Heart right ventricle (tissue), 16 donors: Measurements from ENCODE around the gene KCNIP1. TPM values are rescaled to one million over a fixed set of nuclear protein-coding genes. Genes with fewer than 3 reads are reported as not detected.

Source experiments
- ATAC-seq, 8 donors: fragments of 200-7000 bp; cut with Tn5 transposase; one replicate each; pipeline ENCODE4 v1.9.1; 2020; ENCODE audit warnings: mild to moderate bottlenecking in 8 of 8, moderate library complexity in 8 of 8, moderate number of reproducible peaks in 1 of 8
- DNase-seq, 2 donors: peaks; one replicate each; pipeline ENCODE4 v3.0.0-alpha.2; 2020
- H3K27ac ChIP-seq, 10 donors: fragments of 200-600 bp; sonication (generic) in 2 of 10; one replicate each; pipeline versions ENCODE4 v1.5.0 to v1.8.0; 2020 to 2022; ENCODE audit warnings: mild to moderate bottlenecking in 3 of 10
- H3K27me3 ChIP-seq, 7 donors: fragments of 200-600 bp; one replicate each; pipeline ENCODE4 v1.8.0; 2021 to 2022; ENCODE audit warnings: mild to moderate bottlenecking in 2 of 7
- H3K36me3 ChIP-seq, 9 donors: fragments of 200-600 bp; sonication (generic) in 1 of 9; one replicate each; pipeline versions ENCODE4 v1.5.0 to v1.8.0; 2020 to 2022; ENCODE audit warnings: mild to moderate bottlenecking in 2 of 9
- H3K4me1 ChIP-seq, 9 donors: fragments of 200-600 bp; sonication (generic) in 1 of 9; one replicate each; pipeline versions ENCODE4 v1.5.0 to v1.8.0; 2020 to 2022; ENCODE audit warnings: mild to moderate bottlenecking in 4 of 9
- H3K4me3 ChIP-seq, 10 donors: fragments of 200-600 bp; sonication (generic) in 2 of 10; one replicate each; pipeline versions ENCODE4 v1.5.0 to v1.8.0; 2020 to 2022; ENCODE audit warnings: mild to moderate bottlenecking in 7 of 10, moderate library complexity in 2 of 10
- H3K9me3 ChIP-seq, 11 donors: fragments of 200-600 bp in 10 of 11; sonication (generic) in 2 of 11; one replicate each; pipeline versions ENCODE4 v1.5.0 to v1.8.0; 2013 to 2022; ENCODE audit warnings: mild to moderate bottlenecking in 2 of 11, control low read depth in 1 of 11, moderate library complexity in 1 of 11
- WGBS, 2 donors: extraction: QIAGEN DNeasy Blood & Tissue Kit; methylation state at CpG; one replicate each; pipeline ENCODE4 v1.1.7; 2013; ENCODE audit warnings: inconsistent platforms in 1 of 2; 5-methylcytosine and 5-hydroxymethylcytosine counted together
- intact Hi-C, 10 donors: fragments of 100-400 bp; cut with DNase I; formaldehyde crosslinking; loops; one replicate each; pipeline versions ENCODE4 v1.11.1 to v1.14.2; 2022
- polyA plus RNA-seq, 2 donors: library from polyadenylated mRNA; stranded (reverse); fragments of 200-250 nt; gene quantifications; one replicate each; pipeline ENCODE4 v1.2.3, GENCODE V29; 2013
- total RNA-seq, 10 donors: library from RNA; stranded (reverse); fragmentation: NEBNext Ultra II Directional in 3 of 10; extraction: Animal tissue kit (Norgen Biotek cat#: 25700) in 3 of 10; gene quantifications; one replicate each; pipeline versions ENCODE4 v1.2.1 to v1.2.4, GENCODE V29; 2021 to 2023
- TF ChIP-seq, protein P1 (sequence below), 9 donors: fragments of 200-600 bp; sonication (generic) in 2 of 9; IDR thresholded peaks; one replicate each; pipeline versions ENCODE4 v1.5.0 to v1.8.0; 2021 to 2022; ENCODE audit warnings: antibody characterized with exemption in 9 of 9, mild to moderate bottlenecking in 5 of 9, moderate library complexity in 1 of 9
- donor health status: Arrhythmogenic right ventricular cardiomyopathy.
- donor health status: ischemic (EF 13 %, LVEDD 7.1; RV severe dilation, severe dysfunction).
- donor health status: healthy with polysubstance abuse.
- donor health status: DM: no; HTN: yes; CAD: no.
- donor health status: DM: no; HTN: no; CAD: no.
- donor health status: ischemic (EF 25% LVEDD 6.9; RV normal size, moderate dysfunction).
- donor health status: ischemic (EF 25% LVEDD 5.7; RV mildly dilated, moderate dysfunction).
- donor health status: healthy.
- donor health status: DM: yes; HTN: yes; CAD: no.
- donor health status: Ischemic cardiomyopathy.
- donor health status: ischemic (EF 35%, LVEDD 5.7; RV mildly dilated, moderate dysfunction).
- donor health status: nonischemic (EF 11% LVEDD 7.7; RV severe dilation, severe dysfunction).
- donor health status: DM: yes; HTN: yes; CAD: no.
- donor health status: PGD.
- donor health status: ischemic (EF 29% LVEDD 5.4; RV normal size, mild dysfunction).
- donor health status: nonischemic (EF 23%, LVEDD 6.1; RV moderate dilation, normal function).

Gene KCNIP1
- total and polyA plus RNA-seq, 12 donors: 0.06 to 0.67 (median 0.21) TPM; not detected in 7

DNA sequence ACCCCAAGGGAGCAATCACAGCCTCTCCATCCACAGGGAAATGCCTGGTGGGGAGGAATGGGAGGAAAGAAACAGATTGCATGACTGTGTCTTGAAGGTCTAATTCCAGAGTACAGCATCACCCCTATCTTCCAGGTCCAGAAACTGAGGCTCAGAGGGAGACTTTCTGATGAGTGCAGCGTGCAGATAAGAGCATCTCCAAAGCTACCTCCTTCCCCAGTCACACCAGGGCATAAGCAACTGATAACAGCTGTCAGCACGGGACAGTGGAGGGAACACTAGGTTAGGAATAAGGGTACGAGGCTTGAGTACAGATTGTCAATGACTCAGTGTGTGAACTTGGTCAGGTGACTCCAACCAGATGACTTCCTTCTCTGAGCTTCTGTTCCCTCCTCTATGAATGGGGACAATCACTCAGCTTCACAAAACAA is 126.9 kb downstream of the KCNIP1 start:
- intact Hi-C loops: loop anchor here in 6 of 10 donors (5.0 to 10.0 kb wide), 6 partner anchors 164 to 714 kb away; no protein-coding TSS in a partner anchor
- H3K4me1 ChIP-seq: peaks cover 2 to 43% (median 30%) of the 10 kb centered on the region in 9 donors
- H3K27ac ChIP-seq: no peak overlapping the region
- ATAC-seq: no peak
- DNase-seq: no peak
- no peaks in the 10 kb centered on the region for H3K27me3 ChIP-seq
- WGBS, 2 donors: 38 to 52% methylated on average over 3 of the region's 3 CpGs
- no peak overlapping the region for H3K4me3 ChIP-seq
- TF ChIP-seq, protein P1, sequence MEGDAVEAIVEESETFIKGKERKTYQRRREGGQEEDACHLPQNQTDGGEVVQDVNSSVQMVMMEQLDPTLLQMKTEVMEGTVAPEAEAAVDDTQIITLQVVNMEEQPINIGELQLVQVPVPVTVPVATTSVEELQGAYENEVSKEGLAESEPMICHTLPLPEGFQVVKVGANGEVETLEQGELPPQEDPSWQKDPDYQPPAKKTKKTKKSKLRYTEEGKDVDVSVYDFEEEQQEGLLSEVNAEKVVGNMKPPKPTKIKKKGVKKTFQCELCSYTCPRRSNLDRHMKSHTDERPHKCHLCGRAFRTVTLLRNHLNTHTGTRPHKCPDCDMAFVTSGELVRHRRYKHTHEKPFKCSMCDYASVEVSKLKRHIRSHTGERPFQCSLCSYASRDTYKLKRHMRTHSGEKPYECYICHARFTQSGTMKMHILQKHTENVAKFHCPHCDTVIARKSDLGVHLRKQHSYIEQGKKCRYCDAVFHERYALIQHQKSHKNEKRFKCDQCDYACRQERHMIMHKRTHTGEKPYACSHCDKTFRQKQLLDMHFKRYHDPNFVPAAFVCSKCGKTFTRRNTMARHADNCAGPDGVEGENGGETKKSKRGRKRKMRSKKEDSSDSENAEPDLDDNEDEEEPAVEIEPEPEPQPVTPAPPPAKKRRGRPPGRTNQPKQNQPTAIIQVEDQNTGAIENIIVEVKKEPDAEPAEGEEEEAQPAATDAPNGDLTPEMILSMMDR (IDR thresholded peaks at IDR 0.05): no peak
- H3K36me3 ChIP-seq: no peaks in the 10 kb centered on the region
- H3K9me3 ChIP-seq: no peaks in the 10 kb centered on the region

DNA sequence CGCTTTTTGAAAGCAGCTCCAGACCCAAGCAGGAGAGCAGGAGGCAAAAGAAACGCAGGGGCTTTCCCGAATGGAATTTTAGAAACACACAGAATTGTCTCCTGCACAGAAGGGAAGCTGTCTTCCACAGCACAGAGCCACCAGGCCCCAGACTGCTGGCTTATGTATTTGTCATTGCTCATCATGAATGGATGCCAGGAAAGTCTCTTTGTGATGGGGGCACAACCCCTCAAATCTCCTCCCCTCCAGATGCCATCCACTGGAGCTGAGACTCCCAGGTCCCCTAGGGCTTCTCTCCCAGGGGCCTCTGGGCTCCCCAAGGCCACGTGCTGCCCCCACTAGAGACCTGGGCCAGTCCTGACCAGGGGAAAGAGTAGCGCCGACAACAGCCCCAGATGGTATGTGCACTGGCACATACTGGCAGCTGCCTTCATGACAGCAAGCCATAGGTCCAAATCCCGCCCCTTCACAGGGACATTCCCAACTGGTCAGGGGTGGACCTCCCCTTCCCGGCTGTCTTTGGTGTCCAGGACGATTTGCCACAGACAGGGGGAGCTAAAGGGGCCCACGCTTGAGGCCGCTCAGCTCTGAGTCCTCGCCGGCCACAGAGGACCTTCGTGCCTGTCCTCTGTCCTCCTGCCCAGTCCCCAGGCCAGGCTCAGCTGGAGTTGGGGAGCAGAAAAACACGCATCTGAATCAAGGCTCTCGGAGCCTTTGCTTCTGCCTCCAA is 127.8 kb downstream of the KCNIP1 start:
- TF ChIP-seq, protein P1 (IDR thresholded peaks at IDR 0.05): peak in 6 of 9 donors; percentile 15 to 51 (median 32)
- ATAC-seq (peak in 7 of 8 donors; percentile 15 to 50 (median 29)), DNase-seq (peak in 1 of 2 donors; percentile 28)
- Histone ChIP-seq H3K27me3 (no peaks in the 10 kb centered on the region), H3K9me3 (no peaks in the 10 kb centered on the region), H3K4me1 (peaks cover 2 to 43% (median 30%) of the 10 kb centered on the region in 9 donors), H3K4me3 (no peak overlapping the region), H3K27ac (no peak overlapping the region), H3K36me3 (no peaks in the 10 kb centered on the region)
- WGBS, 2 donors: 47 to 54% methylated on average over 16 of the region's 16 CpGs
- intact Hi-C loops: loop anchor here in 8 of 10 donors (1.0 to 10.0 kb wide), 8 partner anchors 163 to 713 kb away; no protein-coding TSS in a partner anchor

DNA sequence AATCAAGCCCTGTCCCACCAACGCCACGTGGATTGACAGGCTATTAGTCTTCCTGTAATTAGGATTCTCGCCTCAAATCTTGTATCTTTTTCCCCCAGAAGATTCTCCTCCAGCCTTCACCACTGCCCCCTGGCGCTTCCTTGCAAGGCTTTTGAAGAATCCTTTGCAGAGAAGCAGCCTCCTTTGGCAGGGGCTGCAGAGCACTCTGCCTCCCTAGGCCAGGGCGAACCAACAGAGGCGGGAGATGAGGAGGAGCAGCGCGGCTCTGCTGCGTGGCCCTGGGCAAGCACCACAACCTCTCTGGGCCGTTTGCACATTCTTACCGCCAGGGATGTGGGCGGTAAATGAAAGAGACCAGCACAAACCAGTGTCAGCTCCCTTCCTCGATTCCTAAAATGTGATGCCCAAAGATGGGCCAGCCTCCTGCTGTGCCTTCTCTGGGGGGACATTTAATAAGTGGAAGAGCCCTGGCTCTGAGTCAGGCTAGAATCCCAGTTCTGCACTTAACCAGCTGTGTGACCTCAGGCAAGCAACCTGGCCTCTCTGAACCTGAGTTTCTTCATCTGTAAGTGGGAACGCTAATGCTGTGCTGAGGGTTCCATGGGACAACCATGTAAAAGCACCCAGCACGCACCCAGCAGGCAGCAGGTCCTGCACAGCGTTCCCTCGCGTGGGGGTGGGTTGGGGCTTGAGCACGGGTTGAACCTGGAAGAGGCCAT is 128.6 kb downstream of the KCNIP1 start:
- H3K9me3 ChIP-seq: no peaks in the 10 kb centered on the region
- no peak for DNase-seq
- ATAC-seq: peak in 5 of 8 donors; percentile 1 to 24 (median 4)
- peak overlapping the region in 6 of 10 donors; percentile 18 to 47 (median 32) for H3K4me3 ChIP-seq
- H3K27me3 ChIP-seq: no peaks in the 10 kb centered on the region
- TF ChIP-seq, protein P1 (IDR thresholded peaks at IDR 0.05): no peak
- intact Hi-C loops: loop anchor here in 8 of 10 donors (1.0 to 10.0 kb wide), 8 partner anchors 162 to 712 kb away; no protein-coding TSS in a partner anchor
- no peaks in the 10 kb centered on the region for H3K36me3 ChIP-seq
- WGBS, 2 donors: 47 to 55% methylated on average over 19 of the region's 19 CpGs
- peak overlapping the region in 9 of 10 donors; percentile 40 to 83 (median 70) for H3K27ac ChIP-seq
- peaks cover 2 to 43% (median 30%) of the 10 kb centered on the region in 9 donors for H3K4me1 ChIP-seq

DNA sequence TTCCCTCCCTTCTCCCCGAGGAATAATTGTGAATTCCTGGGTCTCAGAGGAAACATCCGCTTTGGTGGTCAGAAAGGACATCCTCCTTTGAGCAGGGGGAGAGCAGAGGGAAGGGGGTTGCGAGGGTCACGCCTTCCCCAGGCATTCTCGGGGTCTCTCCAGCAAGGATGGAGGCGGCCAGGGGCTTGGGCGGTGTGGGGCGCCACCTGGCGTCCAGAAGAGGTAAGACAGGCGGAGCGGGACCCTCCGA is 129.1 kb downstream of the KCNIP1 start:
- TF ChIP-seq, protein P1 (IDR thresholded peaks at IDR 0.05): peak; percentile 93 to 99 (median 98)
- WGBS, 2 donors: 2% methylated on average over 12 of the region's 12 CpGs
- Histone ChIP-seq H3K27ac (peak overlapping the region; percentile 40 to 83 (median 70)), H3K36me3 (no peaks in the 10 kb centered on the region), H3K4me1 (peaks cover 2 to 43% (median 30%) of the 10 kb centered on the region in 9 donors), H3K4me3 (peak overlapping the region in 9 of 10 donors; percentile 18 to 47 (median 26)), H3K9me3 (no peaks in the 10 kb centered on the region), H3K27me3 (no peaks in the 10 kb centered on the region)
- DNase-seq: peak; percentile 60 to 71
- intact Hi-C loops: loop anchor here in 9 of 10 donors (1.0 to 10.0 kb wide), 10 partner anchors 29 to 712 kb away; no protein-coding TSS in a partner anchor
- ATAC-seq: peak in 6 of 8 donors; percentile 70 to 87 (median 78)
